HEK293T (cell line): ENCODE data around the gene ZNF575.
"Not testable (repeated sequence)": the region's sequence is repeated elsewhere in the genome, so short reads cannot be mapped to it uniquely, and the experiment has no call there.

ENCODE experiments used
- CTCF ChIA-PET: fragments of 350-600 bp; formaldehyde crosslinking; extraction: SDS; loops from one replicate; lab custom pipeline; 2021; ENCODE audit warnings: antibody characterized with exemption, inconsistent platforms; lab: Yijun Ruan, JAX
- POLR2A ChIA-PET: fragments of 350-600 bp; formaldehyde crosslinking; extraction: SDS; loops from one replicate; lab custom pipeline; 2020; ENCODE audit warnings: antibody characterized with exemption, inconsistent platforms; lab: Yijun Ruan, JAX
- DNase-seq: peaks from one replicate; pipeline ENCODE4 v3.0.0; 2012; ENCODE audit warnings: mixed read lengths; ENCODE audit errors: extremely low spot score
- ARNT ChIP-seq: fragments of 450-650 bp; IDR thresholded peaks from 2 replicates; pipeline ENCODE4 v1.6.1; 2017; ENCODE audit warnings: mild to moderate bottlenecking
- BHLHE40 ChIP-seq: fragments of 450-650 bp; IDR thresholded peaks from 2 replicates; pipeline ENCODE4 v1.6.1; 2016; ENCODE audit warnings: mild to moderate bottlenecking, moderate library complexity, borderline replicate concordance
- CTBP1 ChIP-seq: fragments of 450-650 bp; IDR thresholded peaks from 2 replicates; pipeline ENCODE4 v1.6.1; 2016; ENCODE audit warnings: borderline replicate concordance
- ELF4 ChIP-seq: fragments of 450-650 bp; IDR thresholded peaks from 2 replicates; pipeline ENCODE4 v1.6.1; 2017; ENCODE audit warnings: antibody characterized with exemption
- FOXA1 ChIP-seq: fragments of 450-650 bp; IDR thresholded peaks from 2 replicates; pipeline ENCODE4 v1.6.1; 2016; ENCODE audit warnings: mild to moderate bottlenecking
- FOXK2 ChIP-seq: fragments of 450-650 bp; IDR thresholded peaks from 2 replicates; pipeline ENCODE4 v1.6.1; 2016; ENCODE audit warnings: mild to moderate bottlenecking
- FOXM1 ChIP-seq: fragments of 450-650 bp; IDR thresholded peaks from 2 replicates; pipeline ENCODE4 v1.6.1; 2017; ENCODE audit warnings: mild to moderate bottlenecking, borderline replicate concordance
- HDGF ChIP-seq: fragments of 450-650 bp; IDR thresholded peaks from 2 replicates; pipeline ENCODE4 v1.6.1; 2017; ENCODE audit warnings: antibody characterized with exemption, borderline replicate concordance
- L3MBTL2 ChIP-seq: fragments of 450-650 bp; conservative IDR thresholded peaks from 2 replicates; pipeline ENCODE4 v1.6.1; 2016; ENCODE audit warnings: mild to moderate bottlenecking
- LEF1 ChIP-seq: fragments of 450-650 bp; IDR thresholded peaks from 2 replicates; pipeline ENCODE4 v1.6.1; 2017; ENCODE audit warnings: mild to moderate bottlenecking, borderline replicate concordance
- NFRKB ChIP-seq: fragments of 450-650 bp; IDR thresholded peaks from 2 replicates; pipeline ENCODE4 v1.6.1; 2016; ENCODE audit warnings: mild to moderate bottlenecking, moderate library complexity
- SP1 ChIP-seq: fragments of 450-650 bp; IDR thresholded peaks from 2 replicates; pipeline ENCODE4 v1.6.1; 2017
- SUZ12 ChIP-seq: fragments of 450-650 bp; IDR thresholded peaks from 2 replicates; pipeline ENCODE4 v1.6.1; 2016; ENCODE audit warnings: mild to moderate bottlenecking
- TARDBP ChIP-seq: fragments of 450-650 bp; IDR thresholded peaks from 2 replicates; pipeline ENCODE4 v1.6.1; 2016
- ZNF384 ChIP-seq: fragments of 450-650 bp; IDR thresholded peaks from 2 replicates; pipeline ENCODE4 v1.6.1; 2016
- TF ChIP-seq, protein P1 (sequence below): fragments of 450-650 bp; IDR thresholded peaks from 2 replicates; pipeline ENCODE4 v1.6.1; 2016

The ZNF575 gene

DNA sequence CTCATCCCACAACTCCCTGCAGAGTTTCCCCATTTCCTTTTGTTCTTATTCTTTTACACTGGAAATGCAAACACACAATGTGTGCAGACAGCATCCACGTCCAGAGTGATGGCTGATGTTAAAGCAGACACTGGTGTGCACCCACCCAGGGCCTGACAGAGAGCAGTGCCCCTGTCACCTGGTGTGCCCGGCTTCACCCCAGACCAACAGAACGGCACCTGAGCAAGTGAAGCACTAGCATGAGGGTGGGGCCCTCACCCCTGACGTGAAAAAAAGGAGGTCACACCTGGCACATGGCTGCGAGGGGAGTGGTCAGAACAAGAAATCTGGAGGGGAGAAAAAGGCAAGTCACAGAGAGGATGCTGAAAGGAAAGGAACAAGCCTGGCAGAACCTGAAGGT is 12.3 kb downstream of the ZNF575 start:
- DNase-seq: no peak
- TF ChIP-seq SUZ12: no peak
- no peak for TF ChIP-seq ZNF384
- TF ChIP-seq ARNT: no peak
- TF ChIP-seq CTBP1: no peak
- TF ChIP-seq BHLHE40: no peak
- TF ChIP-seq FOXA1: no peak
- TF ChIP-seq TARDBP: no peak
- ChIA-PET CTCF (no interaction called here), POLR2A (no interaction called here)

DNA sequence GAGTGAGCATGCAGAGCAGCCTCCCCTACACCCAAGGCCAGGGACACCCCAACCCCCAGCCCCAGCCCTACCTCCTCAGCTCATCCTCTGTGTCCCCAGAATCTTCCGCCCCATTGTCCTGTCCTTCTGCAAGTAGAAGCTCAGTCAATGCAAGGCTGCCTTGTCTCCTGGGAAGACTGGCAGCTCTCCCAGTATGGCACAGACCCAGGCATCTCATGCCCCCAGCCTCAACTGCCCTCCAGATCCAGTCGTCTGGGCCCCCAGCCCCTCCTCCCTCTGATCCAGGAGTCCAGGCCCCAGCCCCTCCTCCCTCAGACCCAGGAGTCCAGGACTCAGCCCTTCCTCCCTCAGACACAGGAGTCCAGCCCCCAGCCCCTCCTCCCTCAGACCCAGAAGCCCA is 13.0 kb downstream of the ZNF575 start:
- POLR2A ChIA-PET: no interaction called here
- no peak for TF ChIP-seq NFRKB
- TF ChIP-seq LEF1: no peak
- TF ChIP-seq L3MBTL2: no peak
- CTCF ChIA-PET: no interaction called here
- DNase-seq: no peak

DNA sequence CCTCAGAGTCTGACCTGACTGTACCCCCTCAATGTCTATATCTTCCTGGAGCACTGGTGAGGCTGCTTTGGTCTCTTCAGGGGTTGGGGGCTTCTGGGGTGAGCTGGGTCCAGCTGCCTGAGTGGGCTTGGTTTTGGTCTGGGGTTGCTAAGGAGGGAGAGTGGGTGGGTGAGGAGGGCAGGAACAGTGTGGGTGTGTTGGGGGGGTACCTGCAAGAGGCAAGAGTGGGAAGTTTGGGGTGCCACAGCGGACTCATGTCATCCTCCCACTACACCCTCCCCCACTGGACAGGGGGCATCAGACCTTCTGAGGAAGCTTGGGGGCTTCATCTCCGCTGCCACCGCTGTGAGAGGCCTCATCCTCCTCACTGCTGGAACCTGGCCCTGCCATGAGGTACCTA is 13.6 kb downstream of the ZNF575 start:
- no peak for DNase-seq
- ChIA-PET POLR2A (no interaction called here), CTCF (no interaction called here)
- no peak for TF ChIP-seq FOXM1
- TF ChIP-seq FOXK2: no peak
- no peak for TF ChIP-seq ELF4
- TF ChIP-seq NFRKB: no peak
- TF ChIP-seq CTBP1: no peak
- TF ChIP-seq TARDBP: no peak
- TF ChIP-seq HDGF: no peak
- no peak for TF ChIP-seq ARNT
- TF ChIP-seq, protein P1, sequence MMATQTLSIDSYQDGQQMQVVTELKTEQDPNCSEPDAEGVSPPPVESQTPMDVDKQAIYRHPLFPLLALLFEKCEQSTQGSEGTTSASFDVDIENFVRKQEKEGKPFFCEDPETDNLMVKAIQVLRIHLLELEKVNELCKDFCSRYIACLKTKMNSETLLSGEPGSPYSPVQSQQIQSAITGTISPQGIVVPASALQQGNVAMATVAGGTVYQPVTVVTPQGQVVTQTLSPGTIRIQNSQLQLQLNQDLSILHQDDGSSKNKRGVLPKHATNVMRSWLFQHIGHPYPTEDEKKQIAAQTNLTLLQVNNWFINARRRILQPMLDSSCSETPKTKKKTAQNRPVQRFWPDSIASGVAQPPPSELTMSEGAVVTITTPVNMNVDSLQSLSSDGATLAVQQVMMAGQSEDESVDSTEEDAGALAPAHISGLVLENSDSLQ: no peak
- TF ChIP-seq BHLHE40: no peak
- TF ChIP-seq SUZ12: no peak
- no peak for TF ChIP-seq ZNF384
- no peak for TF ChIP-seq LEF1
- TF ChIP-seq SP1: no peak

DNA sequence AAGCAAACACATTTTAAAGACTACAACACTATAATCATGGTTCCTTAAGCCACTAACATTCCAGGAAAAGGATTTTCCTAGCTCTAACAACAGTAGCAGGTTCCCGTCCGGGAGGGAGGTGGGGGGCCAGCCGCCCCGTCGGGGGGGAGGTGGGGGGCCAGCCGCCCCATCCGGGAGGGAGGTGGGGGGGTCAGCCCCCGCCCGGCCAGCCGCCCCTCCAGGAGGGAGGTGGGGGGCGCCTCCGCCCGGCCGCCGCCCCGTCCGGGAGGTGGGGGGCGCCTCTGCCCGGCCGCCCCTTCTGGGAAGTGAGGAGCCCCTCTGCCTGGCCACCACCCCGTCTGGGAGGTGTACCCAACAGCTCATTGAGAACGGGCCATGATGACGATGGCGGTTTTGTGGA is 14.9 kb downstream of the ZNF575 start:
- POLR2A ChIA-PET, DNase-seq, CTCF ChIA-PET: not testable (repeated sequence)

DNA sequence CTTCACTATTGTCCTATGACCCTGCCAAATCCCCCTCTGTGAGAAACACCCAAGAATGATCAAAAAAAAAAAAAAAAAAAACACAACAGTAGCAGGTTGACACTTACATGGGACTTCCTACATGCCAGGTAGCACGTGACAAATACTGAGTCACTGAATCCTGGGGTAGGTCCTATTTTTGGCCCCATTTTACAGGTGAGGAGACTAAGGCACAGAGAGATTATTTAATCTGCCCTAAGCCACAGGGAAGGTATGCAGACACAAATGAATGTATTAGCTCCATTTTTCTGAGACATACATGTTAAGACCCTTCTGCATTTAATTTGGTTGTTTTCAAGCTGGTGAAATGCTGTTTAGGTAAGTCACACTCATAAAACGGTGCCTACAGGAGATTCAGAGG is 15.7 kb downstream of the ZNF575 start:
- no peak for TF ChIP-seq FOXA1
- TF ChIP-seq TARDBP: no peak
- TF ChIP-seq, protein P1: no peak
- no peak for TF ChIP-seq ELF4
- TF ChIP-seq L3MBTL2: no peak
- no peak for TF ChIP-seq FOXM1
- TF ChIP-seq BHLHE40: no peak
- DNase-seq: no peak
- ChIA-PET CTCF (no interaction called here), POLR2A (no interaction called here)

DNA sequence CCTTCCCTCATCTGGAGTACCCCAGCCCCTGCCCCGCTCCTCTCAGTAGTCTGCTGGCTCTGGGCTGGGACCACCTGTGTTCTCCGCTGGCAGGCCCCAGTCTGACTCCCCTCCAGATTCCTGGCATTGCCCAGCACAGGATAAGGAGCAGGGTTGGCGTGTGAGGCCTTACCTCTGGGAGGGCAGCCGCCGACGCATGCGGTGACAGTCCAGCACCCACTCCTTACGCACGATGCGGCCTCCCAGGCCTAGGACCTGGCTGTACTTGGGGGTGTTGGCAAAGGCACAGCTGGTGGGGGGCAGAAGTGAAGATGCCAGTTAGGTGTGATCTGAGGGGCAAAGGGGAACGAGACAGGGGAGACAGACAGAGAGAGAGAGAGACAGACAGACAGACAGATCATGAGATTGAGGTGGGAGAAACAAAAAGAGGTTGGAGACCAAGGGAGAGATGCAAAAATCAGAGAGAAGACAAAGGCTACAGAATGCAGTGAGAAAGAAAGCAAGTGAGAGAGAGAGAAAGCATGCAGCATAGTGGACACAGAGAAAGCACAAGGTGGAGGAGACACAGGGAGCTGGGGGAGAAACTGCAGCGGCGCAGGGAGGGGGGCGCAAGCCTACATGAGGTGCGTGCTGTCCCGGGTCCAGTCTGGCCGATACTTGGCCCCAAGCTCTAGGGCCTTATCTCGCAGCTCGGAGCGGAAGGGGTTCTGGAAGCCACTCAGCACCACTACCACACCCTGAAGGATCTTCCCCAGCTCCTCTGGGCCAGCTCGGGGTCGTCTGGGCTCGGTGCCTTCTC is 18.6 kb downstream of the ZNF575 start:
- no peak for DNase-seq
- TF ChIP-seq TARDBP: no peak
- no peak for TF ChIP-seq CTBP1
- no peak for TF ChIP-seq BHLHE40
- no peak for TF ChIP-seq SUZ12
- TF ChIP-seq L3MBTL2: no peak
- no peak for TF ChIP-seq FOXK2
- TF ChIP-seq NFRKB: no peak
- TF ChIP-seq LEF1: no peak
- TF ChIP-seq, protein P1: no peak
- TF ChIP-seq SP1: no peak
- no peak for TF ChIP-seq ELF4
- TF ChIP-seq ZNF384: no peak
- POLR2A ChIA-PET: no interaction called here
- CTCF ChIA-PET: no interaction called here

DNA sequence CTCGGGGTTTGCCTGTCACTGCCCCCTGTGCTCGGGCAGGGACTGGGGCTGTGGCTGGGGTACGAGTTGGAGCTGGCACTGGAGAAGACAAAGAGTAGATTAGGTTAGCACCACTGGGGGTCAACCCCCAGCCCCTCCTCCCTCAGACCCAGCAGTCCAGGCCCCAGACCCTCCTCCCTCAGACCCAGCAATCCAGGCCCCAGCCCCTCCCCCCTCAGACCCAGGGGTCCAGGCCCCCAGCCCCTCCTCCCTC is 19.1 kb downstream of the ZNF575 start:
- CTCF ChIA-PET: interaction anchor here (0.7 kb wide), 1 partner anchor 33 kb away, joined by 3 read pairs; no protein-coding TSS in a partner anchor
- TF ChIP-seq ARNT (no peak), BHLHE40 (no peak), CTBP1 (no peak), NFRKB (no peak), HDGF (no peak), FOXK2 (no peak), SUZ12 (no peak), ZNF384 (no peak), L3MBTL2 (no peak), FOXM1 (no peak), LEF1 (no peak), SP1 (no peak), ELF4 (no peak), TARDBP (no peak), FOXA1 (no peak)
- TF ChIP-seq, protein P1: no peak
- no peak for DNase-seq
- POLR2A ChIA-PET: no interaction called here
